Cardiac muscle cell (in vitro differentiated cells and primary cell): ENCODE measurements around the gene ARHGAP26. TPM values are rescaled to one million over a fixed set of nuclear protein-coding genes. Genes with fewer than 3 reads are reported as not detected.

ENCODE experiments used
- DNase-seq, 2 donors: peaks; one replicate each; pipeline versions ENCODE4 v3.0.0 to v3.0.0-alpha.2; 2010 to 2017; ENCODE audit warnings: low read depth in 1 of 2, low spot score in 1 of 2
- H3K27ac ChIP-seq: fragments of 200-600 bp; sonication (generic); 2 replicates; pipeline ENCODE4 v1.5.1; 2016
- H3K27me3 ChIP-seq: fragments of 200-600 bp; sonication (generic); 2 replicates; pipeline ENCODE4 v1.6.0; 2016; ENCODE audit warnings: control low read depth
- H3K36me3 ChIP-seq: fragments of 200-600 bp; sonication (generic); 2 replicates; pipeline ENCODE4 v1.5.1; 2016; ENCODE audit warnings: control low read depth
- H3K4me1 ChIP-seq: fragments of 200-600 bp; sonication (generic); 2 replicates; pipeline ENCODE4 v1.8.1; 2017; ENCODE audit warnings: low read depth, mild to moderate bottlenecking, mixed run types
- H3K4me3 ChIP-seq: fragments of 200-600 bp; sonication (generic); 2 replicates; pipeline ENCODE4 v1.5.1; 2016; ENCODE audit warnings: mild to moderate bottlenecking
- H3K9me3 ChIP-seq: fragments of 200-600 bp; sonication (generic); 2 replicates; pipeline ENCODE4 v1.5.1; 2017; ENCODE audit warnings: low read depth, mild to moderate bottlenecking, control low read depth
- polyA plus RNA-seq: library from polyadenylated mRNA; unstranded; fragments of >200 nt; fragmentation: Nextera tagmentation; extraction: Ambion mirVana; gene quantifications from 2 replicates; pipeline ENCODE4 v1.2.1, GENCODE V29; 2016
- total RNA-seq: library from RNA; depleted of rRNA; stranded (reverse); fragments of >200 nt; gene quantifications from 2 replicates; pipeline ENCODE4 v1.2.3, GENCODE V29; 2016
- TF ChIP-seq, protein P1 (sequence below): IDR thresholded peaks from 2 replicates; pipeline ENCODE4 v1.5.1; 2012; ENCODE audit warnings: low read depth, mild to moderate bottlenecking, low read length

The ARHGAP26 gene
- total and polyA plus RNA-seq, 2 experiments from 2014 or later: 12.7 to 16.2 TPM

DNA sequence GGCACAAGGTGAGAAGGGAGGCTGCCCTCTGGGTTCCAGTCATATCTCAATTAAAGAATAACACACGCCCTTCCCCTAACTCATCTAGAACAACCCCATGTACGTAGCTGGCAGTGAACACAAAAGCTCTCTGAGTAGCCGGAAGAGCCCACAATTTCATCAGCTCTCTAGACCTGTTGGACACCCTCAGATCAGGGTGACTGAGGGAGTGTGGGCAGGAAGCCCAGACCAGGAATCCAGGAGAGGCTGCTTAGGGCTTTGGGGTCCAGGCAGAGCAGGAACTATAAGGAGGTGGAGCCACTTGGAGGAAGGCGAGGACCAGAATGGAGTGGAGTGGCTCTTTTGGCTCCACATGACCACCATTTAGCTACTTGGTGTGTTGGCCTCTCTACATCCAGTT lies 395.9 kb downstream of the ARHGAP26 start:
- Histone ChIP-seq H3K9me3 (no peaks in the 10 kb centered on the region), H3K36me3 (no peaks in the 10 kb centered on the region), H3K27me3 (no peaks in the 10 kb centered on the region), H3K27ac (no peak overlapping the region), H3K4me1 (peaks cover 6% of the 10 kb centered on the region), H3K4me3 (no peak overlapping the region)
- DNase-seq: no peak
- TF ChIP-seq, protein P1, sequence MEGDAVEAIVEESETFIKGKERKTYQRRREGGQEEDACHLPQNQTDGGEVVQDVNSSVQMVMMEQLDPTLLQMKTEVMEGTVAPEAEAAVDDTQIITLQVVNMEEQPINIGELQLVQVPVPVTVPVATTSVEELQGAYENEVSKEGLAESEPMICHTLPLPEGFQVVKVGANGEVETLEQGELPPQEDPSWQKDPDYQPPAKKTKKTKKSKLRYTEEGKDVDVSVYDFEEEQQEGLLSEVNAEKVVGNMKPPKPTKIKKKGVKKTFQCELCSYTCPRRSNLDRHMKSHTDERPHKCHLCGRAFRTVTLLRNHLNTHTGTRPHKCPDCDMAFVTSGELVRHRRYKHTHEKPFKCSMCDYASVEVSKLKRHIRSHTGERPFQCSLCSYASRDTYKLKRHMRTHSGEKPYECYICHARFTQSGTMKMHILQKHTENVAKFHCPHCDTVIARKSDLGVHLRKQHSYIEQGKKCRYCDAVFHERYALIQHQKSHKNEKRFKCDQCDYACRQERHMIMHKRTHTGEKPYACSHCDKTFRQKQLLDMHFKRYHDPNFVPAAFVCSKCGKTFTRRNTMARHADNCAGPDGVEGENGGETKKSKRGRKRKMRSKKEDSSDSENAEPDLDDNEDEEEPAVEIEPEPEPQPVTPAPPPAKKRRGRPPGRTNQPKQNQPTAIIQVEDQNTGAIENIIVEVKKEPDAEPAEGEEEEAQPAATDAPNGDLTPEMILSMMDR: no peak

DNA sequence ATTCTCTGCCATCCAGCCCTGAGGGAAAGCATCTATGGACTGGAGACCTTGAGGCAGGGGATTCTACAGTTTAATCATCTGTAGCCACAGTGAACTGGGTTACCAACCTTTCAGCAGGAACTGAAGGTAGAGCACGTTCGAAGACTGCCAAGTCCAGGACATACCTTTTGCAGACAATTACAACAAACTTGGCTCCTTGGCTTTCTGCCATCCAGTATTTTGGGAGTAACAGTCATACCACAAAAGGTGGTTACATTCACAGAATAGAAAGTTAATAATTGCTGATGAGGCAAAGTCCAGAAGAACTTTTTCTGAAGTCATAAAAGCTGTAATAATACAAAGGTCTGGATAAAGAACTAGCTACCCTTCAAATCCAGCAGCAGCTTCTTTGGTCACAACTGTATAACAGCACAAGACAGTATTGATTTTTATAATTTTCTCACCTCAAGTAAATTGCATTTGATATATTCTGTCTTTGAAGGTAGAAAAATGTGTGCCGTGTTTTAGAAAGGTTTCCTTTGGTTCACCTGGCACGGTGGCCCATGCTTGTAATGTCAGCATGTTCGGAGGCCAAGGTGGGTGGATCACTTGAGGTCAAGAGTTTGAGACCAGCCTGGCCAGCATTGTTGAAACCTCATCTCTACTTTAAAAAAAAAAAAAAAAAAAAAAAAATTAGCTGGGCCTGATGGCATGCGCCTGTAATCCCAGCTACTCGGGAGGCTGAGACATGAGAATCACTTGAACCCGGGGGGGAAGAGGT lies 396.7 kb downstream of the ARHGAP26 start:
- TF ChIP-seq, protein P1: no peak
- no peak overlapping the region for H3K4me3 ChIP-seq
- H3K4me1 ChIP-seq: peaks cover 6% of the 10 kb centered on the region
- no peak overlapping the region for H3K27ac ChIP-seq
- no peaks in the 10 kb centered on the region for H3K9me3 ChIP-seq
- H3K27me3 ChIP-seq: no peaks in the 10 kb centered on the region
- DNase-seq: no peak
- H3K36me3 ChIP-seq: no peaks in the 10 kb centered on the region

DNA sequence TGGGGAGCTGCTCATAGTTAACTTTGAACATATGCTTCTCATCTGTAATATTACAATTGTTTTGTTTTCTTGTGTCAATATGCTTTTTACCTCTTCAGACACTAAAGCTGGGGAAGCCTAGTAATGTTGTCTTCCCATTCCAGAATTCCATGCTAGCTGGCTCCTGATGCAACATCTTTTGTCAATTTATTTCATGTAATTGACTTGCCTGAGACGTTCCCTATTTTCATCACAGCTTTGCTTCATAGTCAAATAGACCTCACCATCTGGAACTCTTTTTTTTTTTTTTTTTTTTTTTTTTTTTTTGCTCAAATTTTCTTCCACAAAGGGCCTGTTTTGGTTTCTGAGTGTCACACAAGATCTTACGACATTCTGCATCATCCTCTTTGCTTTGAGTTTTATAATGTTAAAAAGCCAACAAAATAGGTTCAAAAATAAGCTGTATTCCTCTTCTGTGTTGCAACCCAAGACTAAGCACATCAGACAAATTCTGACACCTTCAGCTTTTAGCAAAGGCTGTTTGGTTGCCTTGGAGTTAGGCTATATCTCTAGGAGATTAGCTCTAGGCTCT lies 398.1 kb downstream of the ARHGAP26 start:
- H3K36me3 ChIP-seq: no peaks in the 10 kb centered on the region
- no peaks in the 10 kb centered on the region for H3K27me3 ChIP-seq
- no peak overlapping the region for H3K27ac ChIP-seq
- DNase-seq: no peak
- H3K4me1 ChIP-seq: peaks cover 6% of the 10 kb centered on the region
- TF ChIP-seq, protein P1: no peak
- H3K9me3 ChIP-seq: no peaks in the 10 kb centered on the region
- H3K4me3 ChIP-seq: no peak overlapping the region

DNA sequence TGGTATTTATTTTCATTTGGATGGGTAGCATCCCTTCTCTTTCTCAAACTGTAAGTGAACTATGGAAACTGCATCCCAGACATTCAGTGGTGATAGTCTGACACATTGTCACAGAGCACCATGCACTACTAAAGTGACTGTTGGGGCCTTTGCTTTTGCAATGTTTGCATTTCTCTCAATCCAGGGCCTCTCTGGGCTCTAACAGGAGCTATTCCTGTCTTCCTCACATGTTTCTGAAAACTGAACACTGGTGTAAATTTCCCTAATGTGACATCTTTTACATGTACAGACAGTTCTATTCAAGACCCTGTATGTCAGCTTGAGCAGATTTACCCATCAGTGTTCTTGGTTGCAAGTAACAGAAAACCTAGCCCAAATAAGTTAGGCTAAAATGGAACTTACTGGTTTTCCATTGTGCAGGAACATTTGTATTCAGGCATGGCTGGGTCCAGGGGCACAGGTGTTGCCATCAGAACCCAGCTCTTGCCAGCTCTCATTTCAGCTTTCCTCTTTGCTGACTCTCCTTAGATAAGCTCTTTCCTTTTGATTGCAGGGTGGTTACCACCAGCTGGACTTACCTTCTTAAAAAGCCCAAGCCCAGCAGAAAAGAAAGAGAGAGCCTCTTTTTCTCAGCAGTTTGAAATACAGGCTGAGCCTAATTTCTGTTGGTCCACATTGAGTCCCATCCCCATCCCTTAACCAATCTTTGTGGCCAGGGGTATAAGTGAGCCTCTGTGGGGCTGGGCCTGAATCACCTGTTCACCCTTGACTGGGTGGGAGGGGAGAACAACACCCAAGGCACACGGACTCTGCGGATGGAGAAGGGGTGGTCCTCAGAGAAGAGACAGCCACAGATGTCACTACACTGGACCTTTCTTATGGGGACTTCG lies 399.0 kb downstream of the ARHGAP26 start:
- Histone ChIP-seq H3K4me1 (peaks cover 6% of the 10 kb centered on the region), H3K4me3 (no peak overlapping the region), H3K36me3 (no peaks in the 10 kb centered on the region), H3K27ac (no peak overlapping the region), H3K9me3 (no peaks in the 10 kb centered on the region), H3K27me3 (no peaks in the 10 kb centered on the region)
- TF ChIP-seq, protein P1: no peak
- no peak for DNase-seq

DNA sequence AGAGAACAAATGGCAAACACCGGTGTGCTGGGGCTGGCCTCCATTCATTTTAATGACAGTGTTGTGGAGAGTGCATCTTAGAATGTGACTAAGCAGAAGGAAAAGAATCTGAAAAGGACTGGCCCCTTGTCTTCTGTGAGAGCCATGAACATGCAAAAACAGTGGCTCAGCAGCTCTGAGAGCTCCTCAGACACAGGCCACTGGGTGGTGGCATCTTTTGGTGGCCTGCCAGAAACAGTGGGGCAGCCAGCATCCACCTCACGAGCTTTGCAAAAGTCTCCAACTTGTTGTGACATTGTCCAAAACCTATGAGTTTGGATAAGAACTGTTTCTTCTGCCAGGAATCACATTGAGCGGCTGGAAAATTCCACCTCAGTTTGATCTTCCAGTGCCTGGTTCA lies 399.9 kb downstream of the ARHGAP26 start:
- TF ChIP-seq, protein P1: no peak
- Histone ChIP-seq H3K27me3 (no peaks in the 10 kb centered on the region), H3K27ac (no peak overlapping the region), H3K4me1 (peaks cover 14% of the 10 kb centered on the region), H3K36me3 (no peaks in the 10 kb centered on the region), H3K9me3 (no peaks in the 10 kb centered on the region), H3K4me3 (no peak overlapping the region)
- no peak for DNase-seq
